K562 (cell line): Measurements from ENCODE around the gene LBH. TPM values are rescaled to one million over a fixed set of nuclear protein-coding genes. Genes with fewer than 3 reads are reported as not detected.
A peak's percentile ranks its signal among the peaks of the same experiment; 100 is the strongest.

ENCODE experiments used
- E2F6 ChIP-seq, 2 experiments: IDR thresholded peaks; 2 replicates each; pipeline ENCODE4 v1.6.1; 2011; ENCODE audit warnings: borderline replicate concordance in 1 of 2, control low read depth in 1 of 2, low read depth in 1 of 2, low read length in 1 of 2, mild to moderate bottlenecking in 1 of 2, mixed read lengths in 1 of 2, moderate library complexity in 1 of 2; ENCODE audit not compliant: insufficient read depth in 1 of 2, insufficient read length in 1 of 2, poor library complexity in 1 of 2, severe bottlenecking in 1 of 2; ENCODE audit errors: extremely low read depth in 1 of 2
- GATAD2B ChIP-seq: fragments of 450-650 bp; IDR thresholded peaks from 2 replicates; pipeline ENCODE4 v1.6.1; 2017; ENCODE audit warnings: mild to moderate bottlenecking, borderline replicate concordance
- HDGF ChIP-seq: fragments of 450-650 bp; IDR thresholded peaks from 2 replicates; pipeline ENCODE4 v1.6.1; 2016
- HNRNPL ChIP-seq: fragments of 200-400 bp; formaldehyde crosslinking; IDR thresholded peaks from 2 replicates; pipeline ENCODE4 v1.6.1; 2017; ENCODE audit warnings: low read depth, mild to moderate bottlenecking, low read length
- MCM7 ChIP-seq, 2 experiments: fragments of 450-650 bp; IDR thresholded peaks; 2 replicates each; pipeline ENCODE4 v1.6.1; 2016 to 2018
- NCOA1 ChIP-seq: fragments of 450-650 bp; IDR thresholded peaks from 2 replicates; pipeline ENCODE4 v1.6.1; 2016; ENCODE audit warnings: low read depth
- NCOA6 ChIP-seq: fragments of 450-650 bp; IDR thresholded peaks from 2 replicates; pipeline ENCODE4 v1.6.1; 2017; ENCODE audit warnings: mild to moderate bottlenecking
- NR4A1 ChIP-seq, 2 experiments: fragments of 250-450 bp in 1 of 2; fragments of 450-650 bp in 1 of 2; sonication (Bioruptor Pico) in 1 of 2; IDR thresholded peaks; 2 replicates each; pipeline versions ENCODE4 v1.4.0 to v1.6.1; 2016 to 2020; ENCODE audit warnings: mild to moderate bottlenecking in 2 of 2, missing compliant biosample characterization in 1 of 2, missing genetic modification characterization in 1 of 2, moderate library complexity in 1 of 2
- NRF1 ChIP-seq, 2 experiments: fragments of 450-650 bp; IDR thresholded peaks in 1 of 2; conservative IDR thresholded peaks in 1 of 2; 2 replicates each; pipeline ENCODE4 v1.6.1; 2014; ENCODE audit warnings: mild to moderate bottlenecking in 2 of 2
- RBFOX2 ChIP-seq: fragments of 200-400 bp; formaldehyde crosslinking; IDR thresholded peaks from 2 replicates; pipeline ENCODE4 v1.6.1; 2017; ENCODE audit warnings: low read depth, mild to moderate bottlenecking, low read length, moderate library complexity
- STAT5A ChIP-seq: IDR thresholded peaks from 2 replicates; pipeline ENCODE4 v1.6.1; 2012; ENCODE audit warnings: low read length, inconsistent platforms, borderline replicate concordance
- ZNF592 ChIP-seq: fragments of 450-650 bp; IDR thresholded peaks from 2 replicates; pipeline ENCODE4 v1.6.1; 2017; ENCODE audit warnings: antibody characterized with exemption, mild to moderate bottlenecking
- ZNF644 ChIP-seq: fragments of 200-800 bp; sonication (Bioruptor generic); IDR thresholded peaks from 2 replicates; pipeline ENCODE4 v1.6.1; 2016; ENCODE audit warnings: low read depth, missing genetic modification characterization, missing compliant biosample characterization
- polyA plus RNA-seq, 8 experiments: library from polyadenylated mRNA; depleted of rRNA in 4 of 8; stranded (reverse) in 5 of 8; unstranded in 3 of 8; fragments of >200 nt; fragmentation: Nextera tagmentation in 2 of 8; fragmentation: Illumina TruSeq in 1 of 8; extraction: Ambion mirVana in 2 of 8; extraction: Trizol in 1 of 8; gene quantifications; 2 replicates each; pipeline versions ENCODE4 v1.2.1 to v1.2.3, GENCODE V29; 2011 to 2014; ENCODE audit warnings: inconsistent platforms in 1 of 8, missing spikeins in 1 of 8
- total RNA-seq, 7 experiments: library from RNA; depleted of rRNA in 6 of 7; stranded (reverse); fragments of >200 nt in 6 of 7; fragmentation: Illumina TruSeq in 2 of 7; extraction: Trizol in 2 of 7; gene quantifications; 2 replicates each; pipeline versions ENCODE4 v1.2.1 to v1.2.3, GENCODE V29; 2011 to 2021; ENCODE audit warnings: low replicate concordance in 1 of 7
- TF ChIP-seq, protein P1 (sequence below), 2 experiments: fragments of 450-650 bp in 1 of 2; sonication (generic) in 1 of 2; formaldehyde crosslinking; conservative IDR thresholded peaks; 2 replicates each; pipeline versions ENCODE4 v1.4.0 to v1.8.1; 2020 to 2022; ENCODE audit warnings: mild to moderate bottlenecking in 1 of 2, missing genetic modification reagents in 1 of 2
- TF ChIP-seq, protein P2 (sequence below): sonication (generic); formaldehyde crosslinking; IDR thresholded peaks from 2 replicates; pipeline ENCODE4 v1.8.0; 2022; ENCODE audit warnings: missing genetic modification reagents, mild to moderate bottlenecking, moderate library complexity, borderline replicate concordance

Gene LBH
- total and polyA plus RNA-seq, 9 of the 15 experiments (the other 6 are each of a cell fraction or from before 2014, with no cell fraction given) = 3.1 to 13.4 (median 7.4) TPM

DNA sequence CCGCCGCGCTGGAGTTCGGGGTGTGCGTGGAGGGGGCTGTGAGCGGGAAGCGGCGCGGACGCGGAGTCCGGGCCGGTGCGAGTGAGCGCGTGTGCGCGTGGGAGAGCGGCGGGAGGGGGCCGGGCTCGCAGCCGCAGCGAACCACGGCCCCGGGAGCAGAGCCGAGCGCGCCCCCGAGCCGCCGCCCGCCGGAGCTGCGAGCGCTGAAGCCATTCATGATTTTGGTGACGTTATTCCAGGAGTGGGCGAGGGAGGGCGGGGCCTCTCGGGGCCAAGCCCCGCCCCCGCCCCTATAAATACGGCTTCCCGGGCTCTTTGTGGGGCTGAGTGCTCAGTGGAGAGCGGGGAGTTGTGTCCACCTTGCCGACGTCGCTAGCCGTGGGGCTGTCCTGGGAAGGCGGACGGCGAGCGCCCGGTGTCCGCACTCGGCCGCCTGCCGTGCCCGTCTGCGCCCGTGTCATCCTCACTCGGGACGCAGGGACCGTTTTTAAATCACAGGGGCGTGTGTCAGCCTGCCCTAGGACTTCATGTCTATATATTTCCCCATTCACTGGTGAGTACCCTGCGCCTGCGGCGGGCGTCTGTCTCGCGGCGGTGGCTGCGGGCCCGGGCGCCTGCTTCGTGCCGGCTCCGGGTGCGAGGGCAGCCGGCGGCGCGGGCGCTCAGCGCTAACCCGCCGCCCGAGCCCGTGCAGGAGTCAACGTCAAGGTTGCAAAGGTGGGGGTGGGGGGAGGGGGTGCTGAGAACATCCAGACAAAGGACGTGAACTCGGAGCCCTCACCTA is at the start of gene LBH (continued):
- TF ChIP-seq ZNF644 (tag) (0 out of 2 replicates have a peak, but pooled peaks have one; percentile 16), GATAD2B (peak; percentile 58; the same call in 1 of the 2 replicates), HDGF (no peak), STAT5A (no peak), E2F6 (IDR thresholded peaks at IDR 0.05; ENCODE audit: borderline replicate concordance in 1 of 2, extremely low read depth in 1 of 2, insufficient read depth in 1 of 2, insufficient read length in 1 of 2, low read depth in 1 of 2, low read length in 1 of 2, poor library complexity in 1 of 2, severe bottlenecking in 1 of 2) (peak; percentile 68 to 84), HNRNPL (0 out of 2 replicates have a peak, but pooled peaks have one; percentile 47), ZNF592 (peak; percentile 46; the same call in 1 of the 2 replicates), RBFOX2 (peak; percentile 98), NRF1 (conservative IDR thresholded peaks at IDR 0.05 in 1 of 2, IDR thresholded peaks at IDR 0.05 in 1 of 2) (peak; percentile 9 to 45; a peak in 3 of 4 replicates), NR4A1 (CRISPR knock-in tag; IDR thresholded peaks at IDR 0.05) (no peak), NR4A1 (tag; IDR thresholded peaks at IDR 0.05) (0 out of 2 replicates have a peak, but pooled peaks have one; percentile 59), NCOA1 (peak; percentile 29; the same call in 1 of the 2 replicates), NCOA6 (peak; percentile 17; the same call in 1 of the 2 replicates), MCM7 (IDR thresholded peaks at IDR 0.05) (no peak)
- TF ChIP-seq, protein P1, sequence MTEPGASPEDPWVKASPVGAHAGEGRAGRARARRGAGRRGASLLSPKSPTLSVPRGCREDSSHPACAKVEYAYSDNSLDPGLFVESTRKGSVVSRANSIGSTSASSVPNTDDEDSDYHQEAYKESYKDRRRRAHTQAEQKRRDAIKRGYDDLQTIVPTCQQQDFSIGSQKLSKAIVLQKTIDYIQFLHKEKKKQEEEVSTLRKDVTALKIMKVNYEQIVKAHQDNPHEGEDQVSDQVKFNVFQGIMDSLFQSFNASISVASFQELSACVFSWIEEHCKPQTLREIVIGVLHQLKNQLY (CRISPR knock-in tag; conservative IDR thresholded peaks at IDR 0.05) = no peak
- TF ChIP-seq, protein P2, sequence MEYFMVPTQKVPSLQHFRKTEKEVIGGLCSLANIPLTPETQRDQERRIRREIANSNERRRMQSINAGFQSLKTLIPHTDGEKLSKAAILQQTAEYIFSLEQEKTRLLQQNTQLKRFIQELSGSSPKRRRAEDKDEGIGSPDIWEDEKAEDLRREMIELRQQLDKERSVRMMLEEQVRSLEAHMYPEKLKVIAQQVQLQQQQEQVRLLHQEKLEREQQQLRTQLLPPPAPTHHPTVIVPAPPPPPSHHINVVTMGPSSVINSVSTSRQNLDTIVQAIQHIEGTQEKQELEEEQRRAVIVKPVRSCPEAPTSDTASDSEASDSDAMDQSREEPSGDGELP (CRISPR knock-in tag) = peak; percentile 24; the same call in 1 of the 2 replicates
